Hepatocyte (in vitro differentiated cells): Measurements from ENCODE around the gene JMJD8.

Source experiments
- EZH2 ChIP-seq: fragments of 200-600 bp; sonication (generic); IDR thresholded peaks from 2 replicates; pipeline ENCODE4 v1.6.1; 2016; ENCODE audit warnings: antibody characterized with exemption, mild to moderate bottlenecking, borderline replicate concordance
- EZH2phosphoT487 ChIP-seq: fragments of 200-600 bp; sonication (generic); IDR thresholded peaks from one replicate; pipeline ENCODE4 v1.6.1; 2018; ENCODE audit warnings: antibody characterized with exemption, mild to moderate bottlenecking, low read depth, moderate library complexity; ENCODE audit not compliant: unreplicated experiment, severe bottlenecking
- TF ChIP-seq, protein P1 (sequence below): fragments of 200-600 bp; sonication (generic); IDR thresholded peaks from 2 replicates; pipeline ENCODE4 v1.5.1; 2016; ENCODE audit warnings: antibody characterized with exemption, mild to moderate bottlenecking; ENCODE audit not compliant: poor library complexity

DNA sequence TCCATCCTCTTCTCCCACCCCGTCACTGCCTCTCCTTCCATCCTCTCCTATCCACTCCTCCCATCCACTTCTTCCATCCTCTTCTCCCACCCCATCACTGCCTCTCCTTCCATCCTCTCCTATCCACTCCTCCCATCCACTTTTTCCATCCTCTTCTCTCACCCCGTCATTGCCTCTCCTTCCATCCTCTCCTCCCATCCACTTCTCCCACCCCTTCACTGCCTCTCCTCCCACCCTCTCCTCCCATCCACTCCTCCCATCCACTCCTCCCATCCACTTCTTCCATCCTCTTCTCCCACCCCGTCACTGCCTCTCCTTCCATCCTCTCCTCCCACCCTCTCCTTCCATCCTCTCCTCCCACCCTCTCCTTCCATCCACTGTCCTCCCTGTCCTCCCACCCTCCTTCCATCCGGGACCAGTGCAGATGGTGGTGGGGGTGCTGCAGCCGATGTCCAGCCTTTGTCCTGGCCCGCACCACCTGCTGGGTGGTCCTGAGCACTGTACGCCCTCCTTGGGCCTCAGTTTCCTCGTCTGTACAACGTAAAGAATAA, 52.3 kb downstream of the JMJD8 start:
- TF ChIP-seq, protein P1, sequence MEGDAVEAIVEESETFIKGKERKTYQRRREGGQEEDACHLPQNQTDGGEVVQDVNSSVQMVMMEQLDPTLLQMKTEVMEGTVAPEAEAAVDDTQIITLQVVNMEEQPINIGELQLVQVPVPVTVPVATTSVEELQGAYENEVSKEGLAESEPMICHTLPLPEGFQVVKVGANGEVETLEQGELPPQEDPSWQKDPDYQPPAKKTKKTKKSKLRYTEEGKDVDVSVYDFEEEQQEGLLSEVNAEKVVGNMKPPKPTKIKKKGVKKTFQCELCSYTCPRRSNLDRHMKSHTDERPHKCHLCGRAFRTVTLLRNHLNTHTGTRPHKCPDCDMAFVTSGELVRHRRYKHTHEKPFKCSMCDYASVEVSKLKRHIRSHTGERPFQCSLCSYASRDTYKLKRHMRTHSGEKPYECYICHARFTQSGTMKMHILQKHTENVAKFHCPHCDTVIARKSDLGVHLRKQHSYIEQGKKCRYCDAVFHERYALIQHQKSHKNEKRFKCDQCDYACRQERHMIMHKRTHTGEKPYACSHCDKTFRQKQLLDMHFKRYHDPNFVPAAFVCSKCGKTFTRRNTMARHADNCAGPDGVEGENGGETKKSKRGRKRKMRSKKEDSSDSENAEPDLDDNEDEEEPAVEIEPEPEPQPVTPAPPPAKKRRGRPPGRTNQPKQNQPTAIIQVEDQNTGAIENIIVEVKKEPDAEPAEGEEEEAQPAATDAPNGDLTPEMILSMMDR = no peak
- TF ChIP-seq EZH2 = no peak
- no peak for TF ChIP-seq EZH2phosphoT487
